Esophagus mucosa (tissue), 1 donor: ENCODE results near the gene DGLUCY. TPM values are rescaled to one million over a fixed set of nuclear protein-coding genes. Genes with fewer than 3 reads are reported as not detected.
A peak's percentile ranks its signal among the peaks of the same experiment; 100 is the strongest.
"Not testable (repeated sequence)": the region's sequence is repeated elsewhere in the genome, so short reads cannot be mapped to it uniquely, and the experiment has no call there.

Experiments
- ATAC-seq: fragments of 200-7000 bp; cut with Tn5 transposase; one replicate; pipeline ENCODE4 v1.9.1; 2020
- total RNA-seq: library from RNA; stranded (reverse); gene quantifications from one replicate; pipeline ENCODE4 v1.2.4, GENCODE V29; 2023
- donor health status: DM: yes; HTN: yes; CAD: no.

Gene DGLUCY
- total RNA-seq, 1 donor from 2014 or later, result 21.8 TPM

DNA sequence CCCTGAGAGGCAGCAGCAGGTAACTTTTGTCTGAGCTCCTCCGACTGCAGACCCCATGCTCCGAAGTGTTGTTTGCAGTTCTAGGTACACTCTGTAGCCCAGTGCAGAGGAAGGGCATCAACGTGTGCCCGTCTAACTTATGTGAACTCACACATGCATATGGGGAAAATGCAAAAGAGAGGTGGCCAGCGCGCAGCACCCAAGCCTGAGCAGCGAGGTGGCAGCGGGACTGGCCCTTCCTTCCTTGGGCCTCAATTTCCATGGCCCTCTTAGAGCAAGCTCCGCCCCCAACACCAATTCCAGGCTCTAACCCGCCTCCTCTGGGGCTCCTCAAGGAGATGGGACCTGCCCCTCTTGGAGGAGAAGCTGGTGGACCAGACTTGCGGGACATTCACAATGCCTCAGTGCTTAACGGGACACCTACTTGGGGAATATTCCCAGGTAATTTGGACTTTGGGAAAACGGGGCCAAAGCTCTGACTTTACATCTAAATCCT is 102.9 kb downstream of the DGLUCY start:
- ATAC-seq, result no peak

DNA sequence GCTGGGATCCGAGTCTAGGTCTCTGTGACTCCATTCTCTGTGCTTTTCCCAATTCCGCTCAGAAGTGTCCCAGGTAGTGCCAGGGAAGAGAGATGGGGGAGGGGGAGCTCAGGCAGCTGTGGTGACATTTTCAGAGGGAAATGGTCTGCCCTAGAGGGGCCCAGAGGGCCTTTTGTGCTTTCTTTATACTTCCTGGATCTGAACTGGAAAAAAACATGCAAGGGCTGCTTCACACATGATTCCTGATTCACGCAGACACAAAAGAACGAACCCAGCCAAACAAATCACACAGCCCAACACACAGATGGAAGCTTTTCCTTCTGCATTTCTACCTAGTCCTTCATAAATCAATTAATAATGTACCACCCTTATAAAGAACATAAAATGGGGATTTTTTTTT is 104.1 kb downstream of the DGLUCY start:
- ATAC-seq, result no peak

DNA sequence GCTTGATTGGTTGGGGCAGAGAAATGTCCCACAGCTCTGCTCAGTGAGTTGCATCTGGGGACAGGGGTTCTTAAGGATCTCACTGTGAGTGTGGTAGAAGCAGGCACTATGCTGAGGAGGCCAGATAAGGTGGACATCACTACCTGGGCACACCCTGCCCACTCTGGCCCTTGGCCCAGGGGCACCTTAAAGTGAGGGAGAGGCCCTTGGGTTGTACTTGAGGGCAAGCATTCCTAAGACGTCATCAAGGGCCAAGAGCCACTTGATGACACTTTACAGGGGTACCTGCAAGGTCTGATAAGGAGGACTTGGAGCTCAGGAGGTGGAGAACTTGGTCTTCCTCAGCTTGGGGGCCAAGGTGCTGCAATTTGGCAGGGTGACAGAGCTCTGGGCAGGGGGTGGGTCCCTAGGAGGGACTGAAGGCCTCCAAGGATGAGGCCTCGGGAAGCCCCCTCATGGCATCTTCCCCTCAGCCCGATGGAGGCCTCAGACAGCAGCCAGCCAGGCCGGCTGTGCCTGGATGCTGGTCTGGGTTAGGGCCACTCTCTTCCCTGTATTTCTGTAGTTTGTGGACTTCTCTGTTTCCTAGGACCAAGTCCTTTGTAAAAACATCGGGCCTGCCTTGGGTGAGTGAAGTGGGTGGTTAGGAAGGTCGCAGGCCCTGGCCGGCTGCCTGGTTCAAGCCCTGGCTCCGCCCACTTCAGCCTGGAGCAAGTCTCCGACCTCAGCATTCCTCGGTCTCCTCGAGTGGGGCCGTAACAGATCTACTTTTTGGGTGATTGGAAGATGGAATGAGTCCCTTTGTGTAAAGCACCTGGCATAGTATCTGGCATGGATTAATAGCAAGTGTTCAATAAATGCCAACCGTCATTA is 105.9 kb downstream of the DGLUCY start:
- peak; percentile 19 for ATAC-seq

DNA sequence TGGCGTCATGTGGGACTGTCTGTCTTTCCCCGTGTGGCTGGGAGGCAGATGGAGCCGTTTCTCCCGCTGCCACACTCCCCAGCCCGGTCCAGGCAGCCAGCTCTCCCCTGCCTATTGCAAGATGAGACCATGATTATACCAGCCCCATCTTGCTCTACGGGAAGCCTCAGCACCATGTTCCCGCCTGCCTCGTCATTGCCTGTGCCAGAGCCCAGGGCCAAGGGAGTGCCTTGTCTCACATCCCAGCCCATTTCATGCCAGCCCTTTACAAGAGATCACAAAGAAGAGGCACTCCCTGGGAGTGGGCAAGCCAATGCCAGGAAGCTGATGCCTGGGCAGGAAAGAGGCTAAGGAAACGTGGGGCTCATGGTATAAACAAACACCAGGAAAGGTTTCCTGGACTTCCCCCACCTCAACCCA is 106.7 kb downstream of the DGLUCY start:
- peak; percentile 94 for ATAC-seq

DNA sequence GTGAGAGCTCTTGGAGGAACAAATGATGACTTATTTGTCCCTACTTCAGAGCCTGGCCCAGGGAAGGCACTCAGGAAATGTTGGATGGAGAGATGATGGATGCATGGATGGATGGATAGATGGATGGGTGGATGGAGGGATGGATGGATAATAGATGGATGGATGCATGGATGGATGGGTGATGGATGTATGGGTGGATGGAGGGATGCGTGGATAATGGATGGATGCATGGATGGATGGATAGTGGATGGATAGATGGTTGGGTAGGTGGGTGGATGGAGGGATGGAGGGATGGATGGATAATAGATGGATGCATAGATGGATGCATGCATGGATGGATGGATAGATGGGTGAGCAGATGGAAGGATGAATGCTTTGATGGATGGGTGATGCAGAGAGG is 107.4 kb downstream of the DGLUCY start:
- ATAC-seq, result no peak

DNA sequence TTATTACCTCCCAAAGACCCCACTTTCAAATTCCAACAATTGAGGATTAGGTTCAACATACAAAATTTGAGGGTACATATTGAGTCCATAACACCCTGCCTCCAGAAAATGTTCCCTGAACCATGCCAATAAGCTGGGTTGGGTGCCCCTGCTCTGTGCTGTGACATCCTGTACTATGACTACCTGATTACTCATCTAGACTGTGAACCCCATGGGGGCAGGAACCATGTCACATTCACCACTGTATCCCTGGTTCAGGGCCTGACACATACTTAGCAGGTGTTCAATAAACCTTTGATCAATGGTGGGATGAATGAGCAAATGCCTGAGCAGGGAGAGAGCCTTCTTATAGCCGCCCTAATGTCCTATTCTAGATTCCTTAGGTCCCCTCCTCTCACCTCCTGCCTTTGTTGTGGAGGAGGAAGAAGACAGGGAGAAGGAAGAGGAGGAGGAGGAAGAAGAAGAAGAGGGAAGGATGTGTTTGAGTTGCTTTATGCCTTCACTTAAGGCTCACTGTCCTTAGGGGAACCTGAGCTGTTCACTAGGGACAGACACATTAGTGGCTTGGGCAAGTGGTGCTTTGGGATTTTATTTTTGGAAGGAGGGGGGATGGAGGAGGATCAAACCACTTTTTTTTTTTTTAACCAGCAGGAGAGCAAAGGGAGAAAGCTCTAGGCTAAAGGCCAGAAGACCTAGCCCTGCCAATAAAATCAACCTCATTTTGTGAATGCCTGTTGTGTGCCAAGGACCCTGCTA is 109.3 kb downstream of the DGLUCY start:
- no peak for ATAC-seq

DNA sequence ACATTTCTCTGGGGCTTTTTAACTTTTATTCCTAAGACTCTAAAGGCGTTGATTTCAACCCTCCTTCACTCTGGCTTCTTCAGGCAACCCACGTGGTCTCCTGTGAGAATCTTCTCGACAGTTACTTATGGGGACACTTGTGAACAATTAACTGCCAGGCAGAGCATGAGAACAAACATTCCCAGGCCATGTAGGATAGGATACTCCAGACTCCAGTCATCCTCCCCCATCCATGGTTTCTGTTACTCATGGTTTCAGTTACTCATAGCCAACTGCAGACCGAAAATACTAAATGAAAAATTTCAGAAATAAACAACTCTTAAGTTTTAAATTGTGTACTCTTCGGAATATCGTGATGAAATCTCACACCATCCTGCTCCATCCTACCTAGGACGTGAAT is 111.2 kb downstream of the DGLUCY start:
- ATAC-seq, result no peak

DNA sequence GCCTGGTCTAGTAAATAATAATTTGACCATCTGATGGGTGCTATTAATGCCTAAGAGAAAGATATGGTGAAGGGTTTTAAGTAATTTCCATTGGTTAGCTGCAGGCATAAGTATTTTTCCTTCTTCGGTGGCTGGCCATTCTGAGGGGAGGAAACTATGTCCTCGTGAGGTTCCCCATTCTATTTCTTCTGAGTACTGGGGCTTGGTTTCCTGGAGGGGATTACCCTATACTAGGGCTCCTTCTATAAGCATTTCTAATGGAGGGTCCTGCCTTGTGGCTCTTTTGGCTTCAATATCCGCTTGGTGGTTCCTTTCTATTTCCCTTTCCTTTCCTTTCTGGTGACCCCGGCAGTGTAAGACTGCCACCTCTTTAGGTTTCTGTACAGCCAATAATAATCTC is 112.5 kb downstream of the DGLUCY start:
- not testable (repeated sequence) for ATAC-seq

DNA sequence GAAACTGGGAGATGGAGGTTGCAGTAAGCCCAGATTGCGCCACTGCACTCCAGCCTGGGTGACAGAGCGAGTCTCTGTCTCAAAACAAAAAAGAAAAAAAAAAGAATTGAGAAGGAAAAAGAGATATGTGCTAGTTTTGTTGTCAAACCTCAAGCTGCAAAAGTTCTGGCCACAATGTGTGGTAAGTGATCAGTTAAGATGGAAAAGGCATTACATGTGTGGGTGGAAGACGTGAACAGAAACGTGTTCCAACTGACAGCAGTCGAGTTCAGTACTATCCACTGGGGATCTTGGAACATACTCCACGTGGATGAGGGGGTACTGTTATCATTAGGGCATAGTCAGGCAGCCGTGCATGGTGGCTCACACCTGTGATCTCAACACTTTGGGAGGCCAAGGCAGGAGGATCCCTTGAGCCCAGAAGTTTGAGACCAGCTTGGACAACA is 113.3 kb downstream of the DGLUCY start:
- ATAC-seq, result no peak

DNA sequence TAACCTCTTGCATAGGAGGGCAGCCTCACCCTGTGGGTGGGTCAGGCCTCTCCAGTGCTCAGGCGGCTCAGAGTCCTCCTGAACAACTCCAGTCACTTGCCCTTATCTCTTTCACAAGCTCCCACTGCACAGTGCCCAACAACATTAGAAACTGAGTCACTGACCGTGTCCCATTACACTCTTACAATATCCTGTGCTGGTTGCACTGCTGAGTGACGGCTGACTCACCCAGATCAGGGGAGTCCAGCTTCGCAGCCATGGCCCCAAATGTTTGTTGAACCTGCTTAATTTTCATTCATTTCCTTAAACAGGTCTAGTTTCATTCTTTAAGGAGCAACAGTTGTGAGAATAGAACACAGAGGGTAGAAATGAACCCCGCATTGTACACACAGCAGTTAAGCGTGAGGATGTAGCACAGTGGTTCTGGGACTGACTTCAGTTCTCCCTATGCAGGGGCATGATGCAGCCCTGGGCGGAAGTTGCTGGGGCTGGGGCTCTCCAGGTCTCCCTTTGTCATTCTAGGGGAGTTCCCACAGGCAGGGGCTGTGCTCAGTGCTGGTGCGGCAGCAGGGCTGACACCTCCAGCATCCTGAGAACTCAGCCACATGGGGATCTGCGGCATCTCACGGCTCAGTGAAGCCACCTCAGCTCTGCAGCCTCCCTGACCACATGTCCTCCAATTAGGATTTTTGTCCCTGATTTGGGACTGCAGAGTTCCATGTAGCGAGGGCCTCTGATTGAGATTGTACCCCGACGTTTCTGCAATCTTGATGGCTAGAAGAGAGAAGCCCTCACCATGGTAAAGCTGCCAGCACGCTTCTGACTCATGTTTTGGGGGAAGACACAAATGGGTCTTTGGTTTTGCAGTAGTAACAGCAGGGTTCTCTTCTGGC is 114.5 kb downstream of the DGLUCY start:
- ATAC-seq, result peak; percentile 82

DNA sequence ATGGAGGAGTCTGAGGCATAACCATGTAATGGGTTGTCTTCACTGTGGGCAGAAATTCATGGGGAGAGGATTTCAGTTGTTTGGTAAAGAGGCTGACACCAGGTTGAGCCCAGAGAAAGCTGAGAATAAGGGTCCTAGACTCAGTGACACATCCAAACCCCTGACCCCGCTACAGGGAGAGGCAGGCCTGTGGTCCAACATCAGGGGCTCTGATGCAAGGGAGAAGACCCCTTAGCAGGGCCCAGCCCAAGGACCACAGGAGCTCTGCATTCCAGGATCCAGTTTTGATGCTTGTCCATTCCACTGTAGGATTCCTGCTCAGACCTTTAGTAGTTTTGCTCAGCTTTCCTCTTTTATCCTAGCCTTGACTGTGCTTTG is 115.1 kb downstream of the DGLUCY start:
- no peak for ATAC-seq

DNA sequence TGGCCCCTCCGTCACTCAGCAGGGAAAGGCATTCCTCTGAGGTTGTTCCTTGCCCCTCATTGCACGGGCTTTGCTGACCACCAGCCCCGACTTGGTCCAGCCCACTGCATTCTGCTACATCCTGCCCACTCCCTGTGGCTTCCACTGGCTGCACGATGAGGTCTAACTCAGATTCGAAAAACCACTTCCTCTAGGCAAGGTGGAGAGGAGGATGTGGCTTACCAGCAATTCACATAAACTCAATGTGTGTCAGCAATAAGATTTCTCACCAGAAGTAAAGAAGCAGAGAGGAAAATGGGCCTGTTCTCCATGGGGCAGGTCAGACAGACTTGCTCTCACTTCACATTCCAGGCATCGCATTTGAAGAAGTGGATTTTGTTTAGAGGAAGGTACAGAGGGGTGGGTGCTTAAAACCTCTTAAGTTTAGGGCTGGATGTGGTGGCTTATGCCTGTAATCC is 115.9 kb downstream of the DGLUCY start:
- peak; percentile 29 for ATAC-seq

DNA sequence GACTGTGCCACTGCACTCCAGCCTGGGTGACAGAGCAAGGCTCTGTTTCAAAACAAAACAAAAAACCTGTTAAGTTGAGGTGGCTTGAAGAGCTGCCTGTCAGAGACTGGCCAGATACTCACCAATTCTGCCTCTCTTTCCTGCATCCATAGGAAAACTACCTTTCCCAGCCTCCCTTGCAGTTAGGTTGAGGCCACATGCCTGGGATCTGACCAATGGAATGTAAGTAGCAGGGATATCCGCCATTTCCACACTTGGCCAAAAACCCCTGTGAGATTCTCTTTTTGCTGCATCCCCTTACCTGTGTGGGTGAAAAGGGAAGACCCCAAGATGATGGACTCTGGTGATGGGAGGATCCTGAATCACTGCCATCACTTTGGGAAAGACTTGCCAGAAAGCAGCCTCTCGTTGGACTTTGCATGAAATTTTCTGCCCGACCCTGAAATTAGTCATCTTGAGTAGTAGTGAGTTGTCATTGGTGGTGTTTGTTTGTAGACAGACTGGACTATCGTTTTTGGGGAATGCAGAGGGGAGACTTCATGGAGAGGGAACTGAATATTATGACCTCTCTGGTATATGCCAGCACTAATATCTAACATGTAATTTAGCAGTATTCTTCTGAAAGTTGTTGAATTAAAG is 116.6 kb downstream of the DGLUCY start:
- ATAC-seq, result no peak

DNA sequence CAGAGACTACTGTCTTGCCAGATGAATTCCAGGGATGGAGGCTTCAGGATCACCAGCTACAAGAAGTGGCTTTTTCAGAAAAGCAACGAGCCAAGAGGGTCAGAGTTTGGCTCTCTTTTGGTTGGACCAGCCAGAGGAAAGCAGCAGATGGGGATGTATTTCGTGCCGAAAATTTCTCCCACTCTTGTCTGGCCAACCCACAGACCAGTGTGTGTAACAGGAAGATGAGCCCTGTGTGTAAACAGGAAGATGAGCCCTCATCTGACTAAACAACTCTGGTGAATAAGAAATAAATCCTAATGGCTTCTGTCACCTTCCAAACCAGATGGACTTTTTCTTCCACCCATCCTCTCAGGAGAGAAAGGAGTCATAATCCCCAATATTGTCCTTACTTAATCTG is 117.6 kb downstream of the DGLUCY start:
- ATAC-seq, result no peak

DNA sequence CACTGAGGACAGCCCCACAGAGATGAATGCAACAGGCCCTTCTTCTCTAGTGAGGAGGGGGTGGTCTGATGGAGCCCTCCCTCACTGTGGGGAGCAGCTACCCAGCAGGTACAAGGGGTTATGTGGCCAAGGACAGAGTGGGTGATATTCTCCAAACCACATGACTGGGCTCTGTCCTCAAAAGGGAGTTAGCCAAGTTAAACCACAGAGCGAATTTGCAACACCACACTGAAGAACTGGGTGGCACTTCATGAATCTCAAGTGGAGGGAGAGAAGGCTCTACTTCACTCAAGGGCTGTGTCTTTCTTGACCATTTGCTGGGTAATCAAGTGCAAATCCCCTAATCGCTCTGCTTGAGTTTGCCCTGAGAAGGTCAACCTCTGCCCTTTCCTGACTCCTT is 118.2 kb downstream of the DGLUCY start:
- no peak for ATAC-seq

DNA sequence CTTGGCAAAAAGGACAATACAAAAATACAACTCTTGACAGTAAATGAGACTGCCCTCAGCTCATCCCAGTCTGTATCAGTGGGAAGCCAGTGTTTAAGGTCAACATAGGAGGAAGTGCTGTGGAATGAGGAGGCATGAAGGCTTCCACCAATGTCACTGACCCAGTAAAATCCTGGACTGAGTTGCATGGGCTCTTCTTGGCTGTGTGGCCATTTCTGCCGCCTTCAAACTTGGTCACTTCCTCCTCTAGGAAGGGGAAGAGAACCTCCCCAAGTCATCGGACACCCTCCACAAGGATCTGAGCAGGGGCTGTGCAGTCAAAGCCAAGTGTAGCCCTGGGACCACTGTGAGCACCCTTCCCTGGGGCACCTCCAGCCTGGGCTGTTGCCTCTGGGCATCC is 118.7 kb downstream of the DGLUCY start:
- no peak for ATAC-seq

DNA sequence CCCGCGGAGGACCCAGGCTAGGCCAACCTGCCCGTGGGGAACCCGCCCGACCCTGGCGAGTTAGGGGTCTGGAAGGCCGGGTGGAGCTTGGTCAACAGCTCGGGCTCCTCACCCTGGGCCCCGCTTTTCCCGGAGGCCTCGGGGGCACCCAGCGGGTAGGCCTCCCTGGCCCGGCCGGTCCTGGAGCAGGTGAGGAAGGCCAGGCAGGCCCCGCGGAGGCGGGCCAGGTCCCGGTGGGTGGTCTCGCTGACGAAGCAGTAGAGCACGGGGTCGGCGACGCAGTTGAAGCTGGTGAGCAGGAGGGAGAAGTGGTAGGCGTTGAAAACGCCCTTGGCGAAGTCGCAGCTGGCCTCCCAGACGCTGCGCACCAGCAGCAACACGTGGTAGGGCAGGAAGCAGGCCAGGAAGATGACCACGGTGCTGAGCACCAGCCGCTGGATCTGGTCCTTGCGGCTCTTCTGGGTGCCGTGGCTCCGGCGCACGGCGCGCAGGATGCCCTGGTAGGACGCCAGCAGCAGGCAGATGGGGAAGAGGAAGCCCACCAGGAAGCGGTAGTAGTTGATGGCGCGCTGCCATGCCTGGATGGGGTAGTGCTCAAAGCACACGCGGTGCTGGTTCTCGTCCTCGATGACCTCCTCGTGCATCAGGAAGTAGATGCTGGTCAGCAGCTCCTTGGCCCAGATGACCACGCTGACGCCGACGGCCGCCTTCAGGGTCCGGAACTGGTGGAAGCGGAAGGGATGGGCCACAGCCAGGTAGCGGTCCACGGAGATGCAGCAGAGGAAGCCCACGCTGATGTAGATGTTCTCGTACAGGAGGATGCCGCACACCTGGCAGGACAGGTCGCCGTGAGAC is 120.3 kb downstream of the DGLUCY start:
- no peak for ATAC-seq

DNA sequence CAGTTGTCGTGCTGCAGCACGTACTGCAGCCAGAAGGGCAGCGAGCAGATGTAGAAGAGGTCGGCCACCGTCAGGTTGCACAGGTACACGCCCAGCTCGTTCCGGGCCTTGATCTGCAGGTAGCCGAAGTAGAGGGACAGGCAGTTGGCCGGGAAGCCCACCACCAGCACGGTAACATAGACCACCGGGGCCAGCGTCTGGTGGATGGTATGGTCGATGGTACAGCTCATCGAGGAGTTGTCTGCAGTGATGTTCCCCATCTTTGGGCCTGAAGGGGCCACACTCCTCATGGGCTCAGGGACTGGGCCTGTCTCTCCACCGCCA is 120.9 kb downstream of the DGLUCY start:
- ATAC-seq, result no peak

DNA sequence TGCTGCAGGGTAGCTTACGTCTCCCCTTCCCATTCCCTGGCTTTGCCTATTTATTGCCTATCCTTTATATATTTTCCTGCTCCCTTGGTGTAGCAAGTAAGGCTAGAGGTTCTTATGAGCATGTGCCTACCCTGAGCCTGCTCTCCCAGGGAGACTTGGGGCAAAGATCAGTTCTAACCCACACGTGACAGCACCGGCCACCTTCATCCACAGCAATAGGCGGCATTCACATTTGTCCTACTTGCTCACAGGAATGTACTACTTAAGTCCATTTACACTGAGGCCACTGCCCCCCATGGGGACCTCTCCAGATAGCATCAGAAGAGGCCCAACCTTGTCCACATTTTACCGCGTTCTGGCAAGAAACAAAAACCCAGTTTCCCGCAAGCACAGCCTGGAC is 122.0 kb downstream of the DGLUCY start:
- ATAC-seq, result no peak

DNA sequence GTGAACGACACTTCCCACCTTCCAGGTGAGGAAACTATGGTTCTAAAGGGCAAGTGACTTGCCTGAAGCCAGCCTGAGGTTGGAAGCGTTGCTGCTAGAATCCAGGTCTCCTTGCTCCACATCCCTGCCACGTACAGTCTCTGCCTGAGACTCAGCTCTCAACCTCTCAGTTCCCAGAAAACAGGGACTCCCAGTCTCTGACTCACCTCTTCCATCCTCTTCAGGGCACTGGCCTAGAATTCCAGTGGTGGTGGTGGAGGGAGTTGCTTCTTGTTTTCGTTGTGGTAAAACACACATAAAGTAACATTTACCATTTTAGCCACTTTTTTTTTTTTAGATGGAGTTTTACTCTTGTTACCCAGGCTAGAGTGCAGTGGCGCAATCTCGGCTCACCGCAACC is 123.3 kb downstream of the DGLUCY start:
- no peak for ATAC-seq

DNA sequence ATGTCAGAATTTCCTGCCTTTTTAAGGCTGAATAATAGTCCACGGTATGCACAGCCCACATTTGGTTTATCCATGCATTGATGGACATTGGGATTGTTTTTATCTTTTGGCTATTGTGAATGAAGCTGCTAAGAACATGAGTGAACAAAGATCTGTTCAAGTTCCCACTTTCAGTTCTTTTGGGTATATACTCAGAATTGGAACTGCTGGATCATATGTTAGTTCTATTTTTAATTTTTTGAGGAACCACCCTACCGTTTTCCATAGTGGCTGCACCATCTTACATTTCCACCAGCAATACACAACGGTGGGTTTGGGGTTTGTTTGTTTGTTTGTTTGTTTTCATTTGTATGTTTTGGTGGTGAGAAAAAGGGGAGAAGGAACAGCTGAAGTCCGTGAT is 124.2 kb downstream of the DGLUCY start:
- no peak for ATAC-seq
